H1 (cell line): ENCODE results near the gene CTBP2. TPM values are rescaled to one million over a fixed set of nuclear protein-coding genes. Genes with fewer than 3 reads are reported as not detected.

Experiments used
- EZH2 ChIP-seq: fragments of 200-600 bp; sonication (generic); IDR thresholded peaks from 2 replicates; pipeline ENCODE4 v1.7.1; 2012; ENCODE audit warnings: low read depth, mild to moderate bottlenecking, moderate library complexity, low read length, inconsistent platforms; ENCODE audit not compliant: severe bottlenecking
- MAX ChIP-seq: IDR thresholded peaks from 2 replicates; pipeline ENCODE4 v1.6.1; 2012; ENCODE audit warnings: inconsistent platforms
- PHF8 ChIP-seq: fragments of 200-600 bp; sonication (generic); conservative IDR thresholded peaks from 2 replicates; pipeline ENCODE4 v1.7.1; 2012; ENCODE audit warnings: low read depth, mild to moderate bottlenecking, inconsistent platforms, low read length, moderate library complexity
- TEAD4 ChIP-seq: IDR thresholded peaks from 2 replicates; pipeline ENCODE4 v1.6.1; 2012; ENCODE audit warnings: low read depth, low read length, inconsistent platforms, mixed read lengths
- polyA plus RNA-seq, 7 experiments: library from polyadenylated mRNA; depleted of rRNA in 3 of 7; stranded (reverse) in 5 of 7; unstranded in 2 of 7; fragments of >200 nt in 5 of 7; fragments of 200-250 nt in 2 of 7; gene quantifications; 1 replicate in 5 of 7; 2 replicates in 1 of 7; 4 replicates in 1 of 7; pipeline versions ENCODE4 v1.2.1 to v1.2.3, GENCODE V29; 2011 to 2013; ENCODE audit warnings: missing spikeins in 2 of 7, mixed read lengths in 2 of 7
- total RNA-seq: library from RNA; stranded (reverse); fragmentation: NEBNext Ultra II Directional; extraction: Animal tissue kit (Norgen Biotek cat#: 25700); gene quantifications from 2 replicates; pipeline ENCODE4 v1.2.1, GENCODE V29; 2021

Gene CTBP2
- total and polyA plus RNA-seq, 2 of the 8 experiments (the other 6 are each of a cell fraction or from before 2014, with no cell fraction given): 208 to 221 TPM

- TF ChIP-seq EZH2 (no peak), PHF8 (no peak), MAX (no peak), TEAD4 (no peak)
- TF ChIP-seq, all 59 proteins: peak for 0
Observed at GRCh38 chr10:124952123-124952522, 208.2 kb downstream of the CTBP2 start (continued).
